Mesenchymal stem cell (in vitro differentiated cells and primary cell): Measurements from ENCODE around the gene HNMT.

Experiments
- DNase-seq: peaks from one replicate; pipeline ENCODE4 v3.0.0-alpha.2; 2013
- H2AFZ ChIP-seq: one replicate; pipeline ENCODE4 v1.6.1; 2013; ENCODE audit warnings: low read depth, mild to moderate bottlenecking, control low read depth, inconsistent platforms, low read length, moderate library complexity
- H2AK5ac ChIP-seq: 2 replicates; pipeline ENCODE4 v1.6.1; 2013; ENCODE audit warnings: low read length, moderate library complexity, mild to moderate bottlenecking, inconsistent platforms; ENCODE audit not compliant: severe bottlenecking
- H2BK120ac ChIP-seq: one replicate; pipeline ENCODE4 v1.6.1; 2013; ENCODE audit warnings: low read depth, mild to moderate bottlenecking, inconsistent platforms, low read length, moderate library complexity
- H2BK12ac ChIP-seq, 2 experiments: one replicate each; pipeline ENCODE4 v1.6.1; 2013; ENCODE audit warnings: inconsistent platforms in 2 of 2, low read length in 2 of 2, mild to moderate bottlenecking in 2 of 2, moderate library complexity in 2 of 2, control low read depth in 1 of 2
- H2BK15ac ChIP-seq: one replicate; pipeline ENCODE4 v1.6.1; 2013; ENCODE audit warnings: mild to moderate bottlenecking, low read depth, inconsistent platforms; ENCODE audit not compliant: poor library complexity, severe bottlenecking
- H2BK5ac ChIP-seq: 2 replicates; pipeline ENCODE4 v1.6.1; 2013; ENCODE audit warnings: low read depth, mild to moderate bottlenecking, low read length, control low read depth, inconsistent platforms; ENCODE audit not compliant: poor library complexity, severe bottlenecking
- H3K14ac ChIP-seq, 2 experiments: one replicate each; pipeline ENCODE4 v1.6.1; 2013; ENCODE audit warnings: inconsistent platforms in 2 of 2, low read length in 2 of 2, control low read depth in 1 of 2, mild to moderate bottlenecking in 1 of 2, moderate library complexity in 1 of 2
- H3K18ac ChIP-seq, 2 experiments: one replicate each; pipeline ENCODE4 v1.6.1; 2013; ENCODE audit warnings: inconsistent platforms in 2 of 2, low read length in 2 of 2, control low read depth in 1 of 2, low read depth in 1 of 2, mild to moderate bottlenecking in 1 of 2
- H3K23ac ChIP-seq, 2 experiments: one replicate each; pipeline ENCODE4 v1.6.1; 2013; ENCODE audit warnings: inconsistent platforms in 2 of 2, low read length in 2 of 2, mild to moderate bottlenecking in 2 of 2, moderate library complexity in 2 of 2, control low read depth in 1 of 2
- H3K27ac ChIP-seq: 2 replicates; pipeline ENCODE4 v1.5.1; 2013; ENCODE audit warnings: mild to moderate bottlenecking, moderate library complexity, low read length, control low read depth, inconsistent platforms; ENCODE audit not compliant: poor library complexity, severe bottlenecking
- H3K27me3 ChIP-seq, 2 experiments: 2 replicates each; pipeline versions ENCODE4 v1.6.1 to v1.7.0; 2013; ENCODE audit warnings: low read length in 2 of 2, mild to moderate bottlenecking in 2 of 2, moderate library complexity in 2 of 2, control low read depth in 1 of 2, inconsistent platforms in 1 of 2; ENCODE audit not compliant: control insufficient read depth in 1 of 2, insufficient read depth in 1 of 2
- H3K36me3 ChIP-seq, 2 experiments: 2 replicates each; pipeline versions ENCODE4 v1.6.1 to v1.7.0; 2013; ENCODE audit warnings: low read length in 2 of 2, control low read depth in 1 of 2, inconsistent platforms in 1 of 2, low read depth in 1 of 2, mild to moderate bottlenecking in 1 of 2; ENCODE audit not compliant: insufficient read depth in 2 of 2, control insufficient read depth in 1 of 2
- H3K4ac ChIP-seq, 2 experiments: one replicate each; pipeline ENCODE4 v1.6.1; 2013; ENCODE audit warnings: inconsistent platforms in 2 of 2, low read length in 2 of 2, mild to moderate bottlenecking in 2 of 2, moderate library complexity in 2 of 2, control low read depth in 1 of 2, low read depth in 1 of 2
- H3K4me1 ChIP-seq: 2 replicates; pipeline ENCODE4 v1.6.1; 2013; ENCODE audit warnings: low read depth, low read length, control low read depth; ENCODE audit not compliant: control insufficient read depth, insufficient read depth
- H3K4me2 ChIP-seq: 2 replicates; pipeline ENCODE4 v1.6.1; 2013; ENCODE audit warnings: low read length, mild to moderate bottlenecking, inconsistent platforms; ENCODE audit not compliant: poor library complexity, severe bottlenecking
- H3K4me3 ChIP-seq, 2 experiments: 2 replicates each; pipeline versions ENCODE4 v1.5.1 to v1.7.0; 2013; ENCODE audit warnings: low read length in 2 of 2, mild to moderate bottlenecking in 2 of 2, control low read depth in 1 of 2, low read depth in 1 of 2; ENCODE audit not compliant: insufficient read depth in 1 of 2
- H3K79me1 ChIP-seq: replicated peaks from 2 replicates; pipeline ENCODE4 v1.6.1; 2013; ENCODE audit warnings: mild to moderate bottlenecking, control low read depth, low read length, inconsistent platforms; ENCODE audit not compliant: poor library complexity, severe bottlenecking
- H3K9ac ChIP-seq: 2 replicates; pipeline ENCODE4 v1.7.0; 2013; ENCODE audit warnings: mild to moderate bottlenecking, low read length, moderate library complexity
- H3K9me3 ChIP-seq: 2 replicates; pipeline ENCODE4 v1.7.0; 2013; ENCODE audit warnings: mild to moderate bottlenecking, low read length; ENCODE audit not compliant: control insufficient read depth
- H4K8ac ChIP-seq: one replicate; pipeline ENCODE4 v1.6.1; 2013; ENCODE audit warnings: inconsistent platforms, mild to moderate bottlenecking, low read length, moderate library complexity
- H4K91ac ChIP-seq: one replicate; pipeline ENCODE4 v1.6.1; 2013; ENCODE audit warnings: mild to moderate bottlenecking, low read length, inconsistent platforms
- WGBS: methylation state at CpG from one replicate; pipeline ENCODE4 v1.1.7; 2013; ENCODE audit warnings: mixed read lengths; 5-methylcytosine and 5-hydroxymethylcytosine counted together

HNMT gene

DNA sequence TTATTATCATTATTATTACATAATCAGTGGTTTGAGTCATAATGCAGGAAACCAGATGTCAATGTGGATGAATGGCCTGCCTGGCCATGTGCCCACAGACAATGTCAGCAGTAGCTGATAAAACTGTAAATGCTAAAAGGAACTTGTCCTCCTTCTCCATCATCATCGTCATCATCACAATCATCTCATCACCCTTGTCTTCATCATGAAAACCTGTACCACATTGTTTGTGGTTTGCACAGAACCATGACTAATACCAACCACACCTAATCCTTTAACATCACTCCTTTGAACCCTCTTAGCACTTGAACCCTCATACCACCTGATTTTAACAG is 96.0 kb downstream of the HNMT start:
- no peak overlapping the region for H2AFZ ChIP-seq
- H3K9ac ChIP-seq = peak overlapping the region; percentile 65
- H2BK15ac ChIP-seq = no peak overlapping the region
- H3K4me3 ChIP-seq = no peak overlapping the region
- 63% methylated on average over 1 of the region's 1 CpG for WGBS
- no peak overlapping the region for H3K23ac ChIP-seq
- H2BK120ac ChIP-seq = no peak overlapping the region
- no peaks in the 10 kb centered on the region for H3K79me1 ChIP-seq
- no peaks in the 10 kb centered on the region for H3K9me3 ChIP-seq
- H2AK5ac ChIP-seq = no peak overlapping the region
- H3K14ac ChIP-seq = no peak overlapping the region
- H3K4me2 ChIP-seq = no peak overlapping the region
- H4K91ac ChIP-seq = no peak overlapping the region
- H3K18ac ChIP-seq = no peak overlapping the region
- no peak overlapping the region for H2BK12ac ChIP-seq
- DNase-seq = peak; percentile 70
- no peak overlapping the region for H3K4ac ChIP-seq
- no peak overlapping the region for H4K8ac ChIP-seq
- no peaks in the 10 kb centered on the region for H3K4me1 ChIP-seq
- H3K27me3 ChIP-seq = no peaks in the 10 kb centered on the region
- H3K36me3 ChIP-seq = no peaks in the 10 kb centered on the region
- H2BK5ac ChIP-seq = no peak overlapping the region
- no peak overlapping the region for H3K27ac ChIP-seq

DNA sequence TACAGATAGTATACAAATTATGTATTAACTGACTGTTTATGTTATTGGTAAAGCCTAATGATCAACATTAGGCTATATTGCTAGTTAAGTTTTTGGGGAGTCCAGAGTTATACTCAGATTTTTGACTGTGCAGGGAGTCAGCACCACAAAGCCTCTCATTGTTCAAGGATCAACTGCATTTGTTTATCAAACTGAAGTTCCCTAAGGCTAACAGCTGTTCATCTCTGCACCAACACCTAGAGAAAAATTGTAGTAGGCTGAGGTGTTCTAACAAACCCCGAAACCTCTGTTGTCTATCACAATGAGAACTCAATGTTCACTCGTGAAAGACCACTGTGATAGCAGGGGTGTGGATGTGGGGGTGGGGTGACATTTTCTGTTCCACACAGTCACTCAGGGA is 97.7 kb downstream of the HNMT start:
- Histone ChIP-seq H2BK15ac (no peak overlapping the region), H3K79me1 (no peaks in the 10 kb centered on the region), H3K18ac (no peak overlapping the region), H3K23ac (no peak overlapping the region), H2BK12ac (no peak overlapping the region), H2BK120ac (no peak overlapping the region), H2AFZ (no peak overlapping the region), H3K4me3 (no peak overlapping the region), H3K4me2 (no peak overlapping the region), H3K9ac (no peak overlapping the region), H3K4ac (no peak overlapping the region), H2BK5ac (no peak overlapping the region), H4K8ac (no peak overlapping the region), H3K9me3 (no peaks in the 10 kb centered on the region), H3K27ac (no peak overlapping the region), H3K4me1 (no peaks in the 10 kb centered on the region), H4K91ac (peak overlapping the region; percentile 11), H3K14ac (no peak overlapping the region), H3K27me3 (no peaks in the 10 kb centered on the region), H3K36me3 (no peaks in the 10 kb centered on the region), H2AK5ac (no peak overlapping the region)
- no peak for DNase-seq
- WGBS = 97% methylated on average over 2 of the region's 2 CpGs

DNA sequence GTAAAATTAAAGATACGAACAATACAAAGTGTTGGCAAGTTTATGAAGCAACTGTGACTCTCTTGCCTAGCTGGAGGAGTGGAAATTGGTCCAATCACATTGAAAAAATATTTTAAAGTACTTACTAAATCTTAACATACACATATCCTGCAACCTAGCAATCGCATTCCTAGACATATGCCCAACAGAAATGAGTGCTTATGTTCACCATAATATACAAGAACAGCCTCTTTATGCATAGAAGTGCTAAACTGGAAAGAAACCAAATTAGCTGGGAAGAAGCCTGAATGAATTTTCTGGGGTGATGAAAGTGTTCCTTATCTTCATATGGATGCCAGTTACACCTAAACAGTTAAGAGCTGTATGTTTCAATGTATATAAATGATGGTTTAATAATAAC is 98.9 kb downstream of the HNMT start:
- H3K4me2 ChIP-seq = no peak overlapping the region
- no peak overlapping the region for H3K14ac ChIP-seq
- no peak overlapping the region for H3K23ac ChIP-seq
- no peaks in the 10 kb centered on the region for H3K9me3 ChIP-seq
- no peak overlapping the region for H3K9ac ChIP-seq
- no peak overlapping the region for H2AK5ac ChIP-seq
- no peak overlapping the region for H2BK5ac ChIP-seq
- H4K8ac ChIP-seq = no peak overlapping the region
- no peaks in the 10 kb centered on the region for H3K79me1 ChIP-seq
- no peaks in the 10 kb centered on the region for H3K4me1 ChIP-seq
- no peak overlapping the region for H3K4me3 ChIP-seq
- H3K4ac ChIP-seq = no peak overlapping the region
- no peak for DNase-seq
- H4K91ac ChIP-seq = no peak overlapping the region
- no peak overlapping the region for H2BK12ac ChIP-seq
- H2AFZ ChIP-seq = no peak overlapping the region
- 100% methylated on average over 2 of the region's 2 CpGs for WGBS
- no peaks in the 10 kb centered on the region for H3K27me3 ChIP-seq
- H3K27ac ChIP-seq = no peak overlapping the region
- no peaks in the 10 kb centered on the region for H3K36me3 ChIP-seq
- no peak overlapping the region for H2BK15ac ChIP-seq
- no peak overlapping the region for H3K18ac ChIP-seq
- no peak overlapping the region for H2BK120ac ChIP-seq
